HL-60 (cell line): ENCODE data around the gene NCR1.
"Not testable (repeated sequence)": the region's sequence is repeated elsewhere in the genome, so short reads cannot be mapped to it uniquely, and the experiment has no call there.

Experiments
- DNase-seq, 2 experiments: peaks; one replicate each; pipeline ENCODE4 v3.0.0-alpha.2; 2010 to 2020; ENCODE audit warnings: low read depth in 1 of 2, low spot score in 1 of 2
- H3K27ac ChIP-seq: fragments of 250-450 bp; sonication (Bioruptor Pico); replicated peaks from 2 replicates; pipeline ENCODE4 v1.5.1; 2020; ENCODE audit warnings: mild to moderate bottlenecking, moderate library complexity
- H3K27me3 ChIP-seq: fragments of 250-450 bp; sonication (Bioruptor Pico); 2 replicates; pipeline ENCODE4 v1.5.1; 2021; ENCODE audit warnings: mild to moderate bottlenecking, moderate library complexity; ENCODE audit not compliant: insufficient read depth, poor library complexity, severe bottlenecking
- H3K4me3 ChIP-seq: replicated peaks from 2 replicates; pipeline ENCODE4 v1.5.1; 2011; ENCODE audit warnings: mild to moderate bottlenecking, control low read depth, low read length; ENCODE audit not compliant: insufficient read depth
- CTCF ChIP-seq: IDR thresholded peaks from one replicate; pipeline ENCODE4 v1.5.1; 2011; ENCODE audit warnings: low read length, control low read depth, inconsistent platforms; ENCODE audit not compliant: insufficient read depth
- GABPA ChIP-seq: IDR thresholded peaks from 2 replicates; pipeline ENCODE4 v1.6.1; 2012; ENCODE audit warnings: low read depth
- POLR2AphosphoS5 ChIP-seq: IDR thresholded peaks from 2 replicates; pipeline ENCODE4 v1.6.1; 2012; ENCODE audit warnings: low read depth
- SPI1 ChIP-seq: IDR thresholded peaks from 2 replicates; pipeline ENCODE4 v1.6.1; 2012; ENCODE audit warnings: low read depth, mild to moderate bottlenecking, borderline replicate concordance
- TF ChIP-seq, protein P1 (sequence below): IDR thresholded peaks from 2 replicates; pipeline ENCODE4 v1.6.1; 2012; ENCODE audit warnings: low read depth; ENCODE audit not compliant: insufficient replicate concordance

The NCR1 gene

DNA sequence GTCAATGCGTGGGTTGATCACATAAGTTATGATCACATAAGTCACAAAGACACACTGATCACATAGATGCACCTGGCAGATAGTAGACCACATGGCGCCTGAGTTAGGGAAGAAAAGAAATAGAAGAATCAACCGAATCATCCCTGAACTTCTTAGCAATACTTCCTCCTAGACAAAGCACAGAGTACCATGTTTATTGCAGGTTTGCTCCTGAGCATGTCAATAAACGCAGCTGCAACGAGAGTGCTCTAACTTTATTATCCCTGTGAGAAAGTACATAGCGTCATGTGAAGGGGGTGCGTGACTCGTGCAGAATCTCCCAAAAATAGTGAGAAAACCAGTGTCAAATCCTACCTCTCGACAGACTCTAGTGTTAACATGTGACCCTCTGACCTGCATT lies 17.3 kb downstream of the NCR1 start:
- no peak for DNase-seq
- Histone ChIP-seq H3K4me3 (no peak overlapping the region), H3K27ac (no peak overlapping the region), H3K27me3 (no peaks in the 10 kb centered on the region)
- TF ChIP-seq CTCF = no peak
- TF ChIP-seq, protein P1, sequence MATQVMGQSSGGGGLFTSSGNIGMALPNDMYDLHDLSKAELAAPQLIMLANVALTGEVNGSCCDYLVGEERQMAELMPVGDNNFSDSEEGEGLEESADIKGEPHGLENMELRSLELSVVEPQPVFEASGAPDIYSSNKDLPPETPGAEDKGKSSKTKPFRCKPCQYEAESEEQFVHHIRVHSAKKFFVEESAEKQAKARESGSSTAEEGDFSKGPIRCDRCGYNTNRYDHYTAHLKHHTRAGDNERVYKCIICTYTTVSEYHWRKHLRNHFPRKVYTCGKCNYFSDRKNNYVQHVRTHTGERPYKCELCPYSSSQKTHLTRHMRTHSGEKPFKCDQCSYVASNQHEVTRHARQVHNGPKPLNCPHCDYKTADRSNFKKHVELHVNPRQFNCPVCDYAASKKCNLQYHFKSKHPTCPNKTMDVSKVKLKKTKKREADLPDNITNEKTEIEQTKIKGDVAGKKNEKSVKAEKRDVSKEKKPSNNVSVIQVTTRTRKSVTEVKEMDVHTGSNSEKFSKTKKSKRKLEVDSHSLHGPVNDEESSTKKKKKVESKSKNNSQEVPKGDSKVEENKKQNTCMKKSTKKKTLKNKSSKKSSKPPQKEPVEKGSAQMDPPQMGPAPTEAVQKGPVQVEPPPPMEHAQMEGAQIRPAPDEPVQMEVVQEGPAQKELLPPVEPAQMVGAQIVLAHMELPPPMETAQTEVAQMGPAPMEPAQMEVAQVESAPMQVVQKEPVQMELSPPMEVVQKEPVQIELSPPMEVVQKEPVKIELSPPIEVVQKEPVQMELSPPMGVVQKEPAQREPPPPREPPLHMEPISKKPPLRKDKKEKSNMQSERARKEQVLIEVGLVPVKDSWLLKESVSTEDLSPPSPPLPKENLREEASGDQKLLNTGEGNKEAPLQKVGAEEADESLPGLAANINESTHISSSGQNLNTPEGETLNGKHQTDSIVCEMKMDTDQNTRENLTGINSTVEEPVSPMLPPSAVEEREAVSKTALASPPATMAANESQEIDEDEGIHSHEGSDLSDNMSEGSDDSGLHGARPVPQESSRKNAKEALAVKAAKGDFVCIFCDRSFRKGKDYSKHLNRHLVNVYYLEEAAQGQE = no peak
- no peak for TF ChIP-seq POLR2AphosphoS5
- TF ChIP-seq SPI1 = no peak
- no peak for TF ChIP-seq GABPA

DNA sequence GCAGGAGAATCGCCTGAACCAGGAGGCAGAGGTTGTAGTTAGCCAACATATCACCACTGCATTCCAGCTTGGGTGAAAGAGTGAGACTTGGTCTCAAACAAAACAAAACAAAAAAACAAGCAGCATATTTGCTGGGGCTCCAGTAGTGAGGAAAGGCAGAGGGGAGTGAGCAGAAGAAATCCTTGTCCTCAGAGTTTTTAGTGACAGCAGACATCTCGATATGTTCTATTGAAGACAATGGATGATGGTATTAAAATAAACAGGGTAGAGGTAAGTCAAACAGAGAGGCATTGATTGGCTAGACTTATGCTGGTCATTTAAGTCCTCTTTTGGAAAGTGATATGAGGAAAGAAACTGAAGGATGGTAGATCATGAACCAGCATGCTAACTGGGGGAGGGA lies 22.4 kb downstream of the NCR1 start:
- no peak overlapping the region for H3K27ac ChIP-seq
- H3K27me3 ChIP-seq = no peaks in the 10 kb centered on the region
- no peak for DNase-seq
- H3K4me3 ChIP-seq = no peak overlapping the region
- no peak for TF ChIP-seq POLR2AphosphoS5
- TF ChIP-seq GABPA = no peak
- TF ChIP-seq SPI1 = no peak
- TF ChIP-seq CTCF = no peak
- TF ChIP-seq, protein P1 = no peak

GRCh38 chr19:54937926-54938325 lies 32.0 kb downstream of the NCR1 start:
- Histone ChIP-seq H3K27me3 (no peaks in the 10 kb centered on the region), H3K4me3 (no peak overlapping the region), H3K27ac (no peak overlapping the region)
- TF ChIP-seq SPI1 = no peak
- no peak for DNase-seq

- no peak for DNase-seq
- Histone ChIP-seq H3K4me3 (no peak overlapping the region), H3K27ac (no peak overlapping the region), H3K27me3 (no peaks in the 10 kb centered on the region)
- TF ChIP-seq POLR2AphosphoS5 (no peak), GABPA (no peak), SPI1 (no peak), CTCF (no peak)
- TF ChIP-seq, protein P1 = no peak
Measured at GRCh38 chr19:54938906-54939305, 33.0 kb downstream of the NCR1 start.

GRCh38 chr19:54939538-54939937 lies 33.6 kb downstream of the NCR1 start:
- not testable (repeated sequence) for H3K27me3 ChIP-seq, DNase-seq, H3K4me3 ChIP-seq, H3K27ac ChIP-seq

GRCh38 chr19:54943772-54944361 lies 37.9 kb downstream of the NCR1 start:
- not testable (repeated sequence) for DNase-seq, H3K27me3 ChIP-seq, H3K4me3 ChIP-seq, H3K27ac ChIP-seq
